Left lung (tissue), 10 donors: ENCODE data around the gene ELF5. TPM values are rescaled to one million over a fixed set of nuclear protein-coding genes. Genes with fewer than 3 reads are reported as not detected.

ENCODE experiments used
- ATAC-seq: fragments of 200-7000 bp; cut with Tn5 transposase; one replicate; pipeline ENCODE4 v1.9.1; 2020; ENCODE audit warnings: moderate library complexity
- DNase-seq, 4 donors: peaks; one replicate each; pipeline ENCODE4 v3.0.0-alpha.2; 2013 to 2020
- H3K27ac ChIP-seq, 2 donors: fragments of 200-600 bp; sonication (generic) in 1 of 2; one replicate each; pipeline versions ENCODE4 v1.5.0 to v1.8.0; 2020 to 2021
- H3K27me3 ChIP-seq, 2 donors: fragments of 200-600 bp; sonication (generic) in 1 of 2; one replicate each; pipeline versions ENCODE4 v1.5.0 to v1.8.0; 2020 to 2021
- H3K36me3 ChIP-seq, 2 donors: fragments of 200-600 bp; sonication (generic) in 1 of 2; one replicate each; pipeline versions ENCODE4 v1.5.0 to v1.8.0; 2020 to 2021
- H3K4me1 ChIP-seq, 2 donors: fragments of 200-600 bp; one replicate each; pipeline ENCODE4 v1.8.0; 2021
- H3K4me3 ChIP-seq, 2 donors: fragments of 200-600 bp; sonication (generic) in 1 of 2; one replicate each; pipeline versions ENCODE4 v1.5.0 to v1.8.0; 2020 to 2021; ENCODE audit warnings: mild to moderate bottlenecking in 1 of 2
- H3K9me3 ChIP-seq, 2 donors: fragments of 200-600 bp; sonication (generic) in 1 of 2; one replicate each; pipeline versions ENCODE4 v1.5.0 to v1.8.0; 2020 to 2021
- CTCF ChIP-seq, 2 donors: fragments of 200-600 bp; sonication (generic) in 1 of 2; IDR thresholded peaks; one replicate each; pipeline versions ENCODE4 v1.5.0 to v1.8.0; 2021; ENCODE audit warnings: antibody characterized with exemption in 2 of 2
- intact Hi-C, 2 donors: fragments of 100-400 bp; cut with DNase I; formaldehyde crosslinking; loops; one replicate each; pipeline versions ENCODE4 v1.11.2 to v1.14.2; 2022
- polyA plus RNA-seq, 6 donors: library from polyadenylated mRNA; unstranded; fragments of 120-200 nt; gene quantifications; one replicate each; pipeline ENCODE4 v1.2.1, GENCODE V29; 2013; ENCODE audit not compliant: insufficient read length in 6 of 6
- total RNA-seq, 2 donors: library from RNA; stranded (reverse); fragmentation: NEBNext Ultra II Directional; extraction: Animal tissue kit (Norgen Biotek cat#: 25700); gene quantifications; one replicate each; pipeline ENCODE4 v1.2.1, GENCODE V29; 2021
- donor health status: DM: no; HTN: yes; CAD: no.
- donor health status: DM: no; HTN: no; CAD: no.

ELF5 gene
- total and polyA plus RNA-seq, 8 donors = 5.1 to 41.7 (median 28.4) TPM

- peak overlapping the region; percentile 91 to 98 for H3K27ac ChIP-seq
- ATAC-seq = peak; percentile 20
Measured at GRCh38 chr11:34439610-34440198, 73.9 kb downstream of the ELF5 start.

GRCh38 chr11:34438529-34439507 lies 74.8 kb downstream of the ELF5 start, which contains the start of gene CAT:
CAT (plus strand) TSS chr11:34438934; CDS start chr11:34439014, 80 bp downstream.
- Histone ChIP-seq H3K4me1 (peaks cover 5 to 58% of the 10 kb centered on the region in 2 donors), H3K27ac (peak within 1 kb of the TSS; percentile 91 to 98), H3K27me3 (no peaks in the 10 kb centered on the region), H3K4me3 (peak within 1 kb of the TSS; percentile 67 to 72), H3K36me3 (no peaks in the 10 kb centered on the region), H3K9me3 (no peaks in the 10 kb centered on the region)
- no peak for TF ChIP-seq CTCF (IDR thresholded peaks at IDR 0.05)
- DNase-seq (peak; percentile 95 to 99 (median 98)), ATAC-seq (peak; percentile 95)
- intact Hi-C loops = no loop called here

More at GRCh38 chr11:34439610-34440198, 73.9 kb downstream of the ELF5 start:
- DNase-seq = no peak
- H3K4me3 ChIP-seq = peak overlapping the region; percentile 67 to 72
- no peaks in the 10 kb centered on the region for H3K9me3 ChIP-seq
- no peaks in the 10 kb centered on the region for H3K36me3 ChIP-seq
- no peak for TF ChIP-seq CTCF (IDR thresholded peaks at IDR 0.05)
- H3K4me1 ChIP-seq = peaks cover 7 to 67% of the 10 kb centered on the region in 2 donors
- intact Hi-C loops = no loop called here
- no peaks in the 10 kb centered on the region for H3K27me3 ChIP-seq

- ATAC-seq = no peak
- intact Hi-C loops = no loop called here
- TF ChIP-seq CTCF (IDR thresholded peaks at IDR 0.05) = no peak
Measured at GRCh38 chr11:34437224-34438125, 76.1 kb downstream of the ELF5 start.

GRCh38 chr11:34433899-34434298 lies 79.7 kb downstream of the ELF5 start:
- no peaks in the 10 kb centered on the region for H3K27me3 ChIP-seq
- H3K4me3 ChIP-seq = no peak overlapping the region
- no peak overlapping the region for H3K27ac ChIP-seq
- H3K4me1 ChIP-seq = peaks cover 3 to 34% of the 10 kb centered on the region in 2 donors
- DNase-seq = no peak
- ATAC-seq = peak; percentile 28
- intact Hi-C loops = no loop called here
- H3K9me3 ChIP-seq = no peaks in the 10 kb centered on the region
- no peak for TF ChIP-seq CTCF (IDR thresholded peaks at IDR 0.05)
- no peaks in the 10 kb centered on the region for H3K36me3 ChIP-seq

More at GRCh38 chr11:34437224-34438125, 76.1 kb downstream of the ELF5 start:
- no peaks in the 10 kb centered on the region for H3K27me3 ChIP-seq
- no peak for DNase-seq
- H3K36me3 ChIP-seq = no peaks in the 10 kb centered on the region
- peaks cover 3 to 46% of the 10 kb centered on the region in 2 donors for H3K4me1 ChIP-seq
- H3K27ac ChIP-seq = peak overlapping the region; percentile 91 to 98
- H3K4me3 ChIP-seq = peak overlapping the region in 1 of 2 donors; percentile 72
- H3K9me3 ChIP-seq = no peaks in the 10 kb centered on the region
